Umbilical cord (tissue), 2 donors: Measurements from ENCODE around the gene TAF5. TPM values are rescaled to one million over a fixed set of nuclear protein-coding genes. Genes with fewer than 3 reads are reported as not detected.
"Not testable (repeated sequence)": the region's sequence is repeated elsewhere in the genome, so short reads cannot be mapped to it uniquely, and the experiment has no call there.

Experiments
- DNase-seq: peaks from one replicate; pipeline ENCODE4 v3.0.0-alpha.2; 2015; ENCODE audit warnings: low spot score
- total RNA-seq: library from RNA; depleted of rRNA; stranded (reverse); fragments of >200 nt; gene quantifications from one replicate; pipeline ENCODE4 v1.2.3, GENCODE V29; 2014; ENCODE audit warnings: low replicate concordance; ENCODE audit not compliant: insufficient read depth

Gene TAF5
- total RNA-seq, 1 donor from 2014 or later, result 7.0 TPM

- no peak for DNase-seq
Observed at GRCh38 chr10:103413564-103413963, 45.8 kb downstream of the TAF5 start.

- DNase-seq, result no peak
Observed at GRCh38 chr10:103415581-103415980, 47.8 kb downstream of the TAF5 start.

- peak; percentile 75 for DNase-seq
Observed at GRCh38 chr10:103416436-103417147, 48.8 kb downstream of the TAF5 start.

- not testable (repeated sequence) for DNase-seq
Observed at GRCh38 chr10:103417148-103417469, 49.3 kb downstream of the TAF5 start.

- no peak for DNase-seq
Observed at GRCh38 chr10:103417601-103418000, 49.8 kb downstream of the TAF5 start.

- no peak for DNase-seq
Observed at GRCh38 chr10:103419101-103419500, 51.3 kb downstream of the TAF5 start.

GRCh38 chr10:103423748-103424147 lies 56.0 kb downstream of the TAF5 start:
- DNase-seq, result no peak

GRCh38 chr10:103427866-103428265 lies 60.1 kb downstream of the TAF5 start:
- DNase-seq, result no peak

GRCh38 chr10:103428989-103429643 lies 61.3 kb downstream of the TAF5 start:
- DNase-seq, result no peak

- no peak for DNase-seq
Observed at GRCh38 chr10:103429647-103430046, 61.9 kb downstream of the TAF5 start.

GRCh38 chr10:103431902-103432301 lies 64.1 kb downstream of the TAF5 start:
- DNase-seq, result no peak

GRCh38 chr10:103433858-103434257 lies 66.1 kb downstream of the TAF5 start:
- no peak for DNase-seq

Other genes starting within 250 kb of the TAF5 start
- 81.4 TPM for gene NT5C2, start 174.7 kb upstream of the TAF5 start, total RNA-seq
- 3.9 TPM for gene RPEL1, start 122.1 kb upstream of the TAF5 start, total RNA-seq
- 1.4 TPM for gene INA, start 90.8 kb upstream of the TAF5 start, total RNA-seq
- 11.1 TPM for gene PCGF6, start 16.8 kb upstream of the TAF5 start, total RNA-seq
- 138 TPM for gene ATP5MK, start 28.5 kb downstream of the TAF5 start, total RNA-seq
- 99.9 TPM for gene PDCD11, start 28.6 kb downstream of the TAF5 start, total RNA-seq
- 7.2 TPM for gene CALHM2, start 84.4 kb downstream of the TAF5 start, total RNA-seq
- 0.48 TPM for gene CALHM1, start 90.9 kb downstream of the TAF5 start, total RNA-seq
- not detected for gene CALHM3, start 111.3 kb downstream of the TAF5 start, total RNA-seq
- 0.24 TPM for gene NEURL1, start 125.7 kb downstream of the TAF5 start, total RNA-seq